PC-3 (cell line): ENCODE results near the gene IPO4.

Experiments used
- CTCF ChIP-seq: fragments of 300-600 bp; sonication (generic); conservative IDR thresholded peaks from 2 replicates; pipeline ENCODE4 v1.5.1; 2017; ENCODE audit warnings: antibody characterized with exemption, low read depth, mild to moderate bottlenecking, low read length
- EZH2 ChIP-seq: fragments of 300-600 bp; sonication (generic); IDR thresholded peaks from one replicate; pipeline ENCODE4 v1.6.1; 2017; ENCODE audit warnings: antibody characterized with exemption, mild to moderate bottlenecking, low read length; ENCODE audit not compliant: unreplicated experiment

- TF ChIP-seq EZH2: no peak
- TF ChIP-seq CTCF: no peak
Measured at GRCh38 chr14:24198814-24199524, 10.4 kb upstream of the IPO4 start.
